ENCODE data around the gene SORCS2.

Gene SORCS2

GRCh38 chr4:7515390-7515902, 323.1 kb downstream of the SORCS2 start:
- Mint-ChIP-seq H3K4me3 (no peak overlapping the region), H3K9me3 (no peaks in the 10 kb centered on the region), H3K27me3 (peaks cover 70% of the 10 kb centered on the region), H3K27ac (no peak overlapping the region), H3K4me1 (no peaks in the 10 kb centered on the region)
- ATAC-seq (no peak), DNase-seq (no peak)

GRCh38 chr4:7516096-7516772, 323.9 kb downstream of the SORCS2 start:
- Mint-ChIP-seq H3K27ac (no peak overlapping the region), H3K9me3 (no peaks in the 10 kb centered on the region), H3K27me3 (peaks cover 66% of the 10 kb centered on the region), H3K4me3 (no peak overlapping the region), H3K4me1 (no peaks in the 10 kb centered on the region)
- DNase-seq (no peak), ATAC-seq (no peak)

GRCh38 chr4:7516773-7517144, 324.4 kb downstream of the SORCS2 start:
- no peaks in the 10 kb centered on the region for H3K4me1 Mint-ChIP-seq
- ATAC-seq (no peak), DNase-seq (no peak)
- H3K27ac Mint-ChIP-seq = no peak overlapping the region
- peaks cover 69% of the 10 kb centered on the region for H3K27me3 Mint-ChIP-seq
- no peaks in the 10 kb centered on the region for H3K9me3 Mint-ChIP-seq
- no peak overlapping the region for H3K4me3 Mint-ChIP-seq

GRCh38 chr4:7518871-7519637, 326.7 kb downstream of the SORCS2 start:
- ATAC-seq (no peak), DNase-seq (no peak)
- H3K4me3 Mint-ChIP-seq = no peak overlapping the region
- peaks cover 73% of the 10 kb centered on the region for H3K27me3 Mint-ChIP-seq
- no peaks in the 10 kb centered on the region for H3K9me3 Mint-ChIP-seq
- no peaks in the 10 kb centered on the region for H3K4me1 Mint-ChIP-seq
- peak overlapping the region in 1 of 2 donors; percentile 67 for H3K27ac Mint-ChIP-seq

- Mint-ChIP-seq H3K9me3 (no peaks in the 10 kb centered on the region), H3K27ac (peak overlapping the region in 1 of 2 donors; percentile 67), H3K27me3 (peaks cover 77% of the 10 kb centered on the region), H3K4me1 (peaks cover 7% of the 10 kb centered on the region), H3K4me3 (no peak overlapping the region)
- DNase-seq (no peak), ATAC-seq (no peak)
Measured at GRCh38 chr4:7519638-7520376, 327.5 kb downstream of the SORCS2 start.

- ATAC-seq = no peak
- peaks cover 10% of the 10 kb centered on the region for H3K4me1 Mint-ChIP-seq
- no peak for DNase-seq
- H3K27ac Mint-ChIP-seq = no peak overlapping the region
- H3K27me3 Mint-ChIP-seq = peaks cover 83% of the 10 kb centered on the region
- no peaks in the 10 kb centered on the region for H3K9me3 Mint-ChIP-seq
- no peak overlapping the region for H3K4me3 Mint-ChIP-seq
Measured at GRCh38 chr4:7521666-7522065, 329.3 kb downstream of the SORCS2 start.

- H3K27me3 Mint-ChIP-seq = peaks cover 81% of the 10 kb centered on the region
- H3K27ac Mint-ChIP-seq = no peak overlapping the region
- peaks cover 10% of the 10 kb centered on the region for H3K4me1 Mint-ChIP-seq
- no peak for ATAC-seq
- DNase-seq = no peak
- H3K4me3 Mint-ChIP-seq = no peak overlapping the region
- H3K9me3 Mint-ChIP-seq = no peaks in the 10 kb centered on the region
Measured at GRCh38 chr4:7522452-7523220, 330.3 kb downstream of the SORCS2 start.

- no peak for ATAC-seq
- no peak overlapping the region for H3K27ac Mint-ChIP-seq
Measured at GRCh38 chr4:7523526-7523925, 331.2 kb downstream of the SORCS2 start.

GRCh38 chr4:7524064-7524682, 331.8 kb downstream of the SORCS2 start:
- DNase-seq (no peak), ATAC-seq (no peak)
- H3K27me3 Mint-ChIP-seq = peaks cover 81% of the 10 kb centered on the region
- no peaks in the 10 kb centered on the region for H3K9me3 Mint-ChIP-seq
- no peak overlapping the region for H3K4me3 Mint-ChIP-seq
- no peak overlapping the region for H3K27ac Mint-ChIP-seq
- H3K4me1 Mint-ChIP-seq = peaks cover 10% of the 10 kb centered on the region

More at GRCh38 chr4:7523526-7523925, 331.2 kb downstream of the SORCS2 start:
- no peak for DNase-seq
- Mint-ChIP-seq H3K27me3 (peaks cover 81% of the 10 kb centered on the region), H3K9me3 (no peaks in the 10 kb centered on the region), H3K4me3 (no peak overlapping the region), H3K4me1 (peaks cover 10% of the 10 kb centered on the region)

GRCh38 chr4:7524843-7525242, 332.5 kb downstream of the SORCS2 start:
- no peak overlapping the region for H3K4me3 Mint-ChIP-seq
- H3K4me1 Mint-ChIP-seq = peaks cover 10% of the 10 kb centered on the region
- no peak for DNase-seq
- no peak overlapping the region for H3K27ac Mint-ChIP-seq
- ATAC-seq = no peak
- H3K27me3 Mint-ChIP-seq = peaks cover 75% of the 10 kb centered on the region
- no peaks in the 10 kb centered on the region for H3K9me3 Mint-ChIP-seq

- H3K4me3 Mint-ChIP-seq = no peak overlapping the region
- DNase-seq (no peak), ATAC-seq (no peak)
- H3K4me1 Mint-ChIP-seq = peaks cover 10% of the 10 kb centered on the region
- H3K9me3 Mint-ChIP-seq = no peaks in the 10 kb centered on the region
- H3K27me3 Mint-ChIP-seq = peaks cover 63% of the 10 kb centered on the region
- H3K27ac Mint-ChIP-seq = no peak overlapping the region
Measured at GRCh38 chr4:7526491-7526890, 334.2 kb downstream of the SORCS2 start.

GRCh38 chr4:7526929-7527535, 334.7 kb downstream of the SORCS2 start:
- Mint-ChIP-seq H3K27me3 (peaks cover 63% of the 10 kb centered on the region), H3K9me3 (no peaks in the 10 kb centered on the region), H3K4me1 (peaks cover 10% of the 10 kb centered on the region), H3K4me3 (no peak overlapping the region), H3K27ac (no peak overlapping the region)
- ATAC-seq = no peak
- DNase-seq = no peak

- H3K27ac Mint-ChIP-seq = peak overlapping the region in 1 of 2 donors; percentile 43
- peaks cover 0 to 6% of the 10 kb centered on the region in 2 donors for H3K9me3 Mint-ChIP-seq
- peaks cover 6% of the 10 kb centered on the region for H3K4me1 Mint-ChIP-seq
- ATAC-seq (no peak), DNase-seq (no peak)
- H3K27me3 Mint-ChIP-seq = peaks cover 45% of the 10 kb centered on the region
- no peak overlapping the region for H3K4me3 Mint-ChIP-seq
Measured at GRCh38 chr4:7529368-7530080, 337.2 kb downstream of the SORCS2 start.

- peaks cover 0 to 8% of the 10 kb centered on the region in 2 donors for H3K9me3 Mint-ChIP-seq
- H3K27ac Mint-ChIP-seq = peak overlapping the region in 1 of 2 donors; percentile 43
- H3K4me3 Mint-ChIP-seq = no peak overlapping the region
- H3K27me3 Mint-ChIP-seq = peaks cover 40% of the 10 kb centered on the region
- DNase-seq (no peak), ATAC-seq (no peak)
- peaks cover under 1% of the 10 kb centered on the region for H3K4me1 Mint-ChIP-seq
Measured at GRCh38 chr4:7530082-7530481, 337.7 kb downstream of the SORCS2 start.

All from stimulated activated naive CD8-positive, alpha-beta T cell treated with anti-CD3 and anti-CD28 coated beads, Interleukin-15, amount 100 ng/mL, for 72 hours (primary cell).